Heart right ventricle (tissue), 16 donors: ENCODE results near the gene NUP214. TPM values are rescaled to one million over a fixed set of nuclear protein-coding genes. Genes with fewer than 3 reads are reported as not detected.
"Not testable (repeated sequence)": the region's sequence is repeated elsewhere in the genome, so short reads cannot be mapped to it uniquely, and the experiment has no call there.

Experiments used
- ATAC-seq, 8 donors: fragments of 200-7000 bp; cut with Tn5 transposase; one replicate each; pipeline ENCODE4 v1.9.1; 2020; ENCODE audit warnings: mild to moderate bottlenecking in 8 of 8, moderate library complexity in 8 of 8, moderate number of reproducible peaks in 1 of 8
- DNase-seq, 2 donors: peaks; one replicate each; pipeline ENCODE4 v3.0.0-alpha.2; 2020
- H3K27ac ChIP-seq, 10 donors: fragments of 200-600 bp; sonication (generic) in 2 of 10; one replicate each; pipeline versions ENCODE4 v1.5.0 to v1.8.0; 2020 to 2022; ENCODE audit warnings: mild to moderate bottlenecking in 3 of 10
- H3K27me3 ChIP-seq, 7 donors: fragments of 200-600 bp; one replicate each; pipeline ENCODE4 v1.8.0; 2021 to 2022; ENCODE audit warnings: mild to moderate bottlenecking in 2 of 7
- H3K36me3 ChIP-seq, 9 donors: fragments of 200-600 bp; sonication (generic) in 1 of 9; one replicate each; pipeline versions ENCODE4 v1.5.0 to v1.8.0; 2020 to 2022; ENCODE audit warnings: mild to moderate bottlenecking in 2 of 9
- H3K4me1 ChIP-seq, 9 donors: fragments of 200-600 bp; sonication (generic) in 1 of 9; one replicate each; pipeline versions ENCODE4 v1.5.0 to v1.8.0; 2020 to 2022; ENCODE audit warnings: mild to moderate bottlenecking in 4 of 9
- H3K4me3 ChIP-seq, 10 donors: fragments of 200-600 bp; sonication (generic) in 2 of 10; one replicate each; pipeline versions ENCODE4 v1.5.0 to v1.8.0; 2020 to 2022; ENCODE audit warnings: mild to moderate bottlenecking in 7 of 10, moderate library complexity in 2 of 10
- H3K9me3 ChIP-seq, 11 donors: fragments of 200-600 bp in 10 of 11; sonication (generic) in 2 of 11; one replicate each; pipeline versions ENCODE4 v1.5.0 to v1.8.0; 2013 to 2022; ENCODE audit warnings: mild to moderate bottlenecking in 2 of 11, control low read depth in 1 of 11, moderate library complexity in 1 of 11
- CTCF ChIP-seq, 9 donors: fragments of 200-600 bp; sonication (generic) in 2 of 9; IDR thresholded peaks; one replicate each; pipeline versions ENCODE4 v1.5.0 to v1.8.0; 2021 to 2022; ENCODE audit warnings: antibody characterized with exemption in 9 of 9, mild to moderate bottlenecking in 5 of 9, moderate library complexity in 1 of 9
- WGBS, 2 donors: extraction: QIAGEN DNeasy Blood & Tissue Kit; methylation state at CpG; one replicate each; pipeline ENCODE4 v1.1.7; 2013; ENCODE audit warnings: inconsistent platforms in 1 of 2; 5-methylcytosine and 5-hydroxymethylcytosine counted together
- intact Hi-C, 10 donors: fragments of 100-400 bp; cut with DNase I; formaldehyde crosslinking; loops; one replicate each; pipeline versions ENCODE4 v1.11.1 to v1.14.2; 2022
- polyA plus RNA-seq, 2 donors: library from polyadenylated mRNA; stranded (reverse); fragments of 200-250 nt; gene quantifications; one replicate each; pipeline ENCODE4 v1.2.3, GENCODE V29; 2013
- total RNA-seq, 10 donors: library from RNA; stranded (reverse); fragmentation: NEBNext Ultra II Directional in 3 of 10; extraction: Animal tissue kit (Norgen Biotek cat#: 25700) in 3 of 10; gene quantifications; one replicate each; pipeline versions ENCODE4 v1.2.1 to v1.2.4, GENCODE V29; 2021 to 2023
- donor health status: Arrhythmogenic right ventricular cardiomyopathy.
- donor health status: ischemic (EF 13 %, LVEDD 7.1; RV severe dilation, severe dysfunction).
- donor health status: healthy with polysubstance abuse.
- donor health status: DM: no; HTN: yes; CAD: no.
- donor health status: DM: no; HTN: no; CAD: no.
- donor health status: ischemic (EF 25% LVEDD 6.9; RV normal size, moderate dysfunction).
- donor health status: ischemic (EF 25% LVEDD 5.7; RV mildly dilated, moderate dysfunction).
- donor health status: healthy.
- donor health status: DM: yes; HTN: yes; CAD: no.
- donor health status: Ischemic cardiomyopathy.
- donor health status: ischemic (EF 35%, LVEDD 5.7; RV mildly dilated, moderate dysfunction).
- donor health status: nonischemic (EF 11% LVEDD 7.7; RV severe dilation, severe dysfunction).
- donor health status: DM: yes; HTN: yes; CAD: no.
- donor health status: PGD.
- donor health status: ischemic (EF 29% LVEDD 5.4; RV normal size, mild dysfunction).
- donor health status: nonischemic (EF 23%, LVEDD 6.1; RV moderate dilation, normal function).

NUP214 gene
- total and polyA plus RNA-seq, 12 donors, result 13.8 to 27.1 (median 22.9) TPM

GRCh38 chr9:131263701-131264100 is 138.3 kb downstream of the NUP214 start:
- Histone ChIP-seq H3K27me3 (no peaks in the 10 kb centered on the region), H3K36me3 (peaks cover 0 to 55% (median 30%) of the 10 kb centered on the region in 9 donors), H3K4me3 (no peak overlapping the region), H3K4me1 (peaks cover 17 to 71% (median 55%) of the 10 kb centered on the region in 9 donors), H3K9me3 (no peaks in the 10 kb centered on the region), H3K27ac (peak overlapping the region in 9 of 10 donors; percentile 14 to 99 (median 60))
- ATAC-seq (no peak), DNase-seq (no peak)
- no peak for TF ChIP-seq CTCF (IDR thresholded peaks at IDR 0.05)
- intact Hi-C loops, result no loop called here
- WGBS, 2 donors, result 85% methylated on average over 6 of the region's 6 CpGs

GRCh38 chr9:131264231-131264630 is 138.8 kb downstream of the NUP214 start:
- H3K9me3 ChIP-seq, result no peaks in the 10 kb centered on the region
- DNase-seq, result no peak
- 43 to 65% methylated on average over 11 of the region's 11 CpGs for WGBS, 2 donors
- H3K4me3 ChIP-seq, result no peak overlapping the region
- no peak for TF ChIP-seq CTCF (IDR thresholded peaks at IDR 0.05)
- H3K27ac ChIP-seq, result peak overlapping the region in 9 of 10 donors; percentile 14 to 99 (median 60)
- ATAC-seq, result peak in 5 of 8 donors; percentile 22 to 42 (median 38)
- intact Hi-C loops, result no loop called here
- peaks cover 18 to 72% (median 56%) of the 10 kb centered on the region in 9 donors for H3K4me1 ChIP-seq
- H3K36me3 ChIP-seq, result peaks cover 0 to 50% (median 27%) of the 10 kb centered on the region in 9 donors
- H3K27me3 ChIP-seq, result no peaks in the 10 kb centered on the region

- no peak for DNase-seq
- WGBS, 2 donors, result 32 to 44% methylated on average over 26 of the region's 26 CpGs
- H3K36me3 ChIP-seq, result peaks cover 0 to 27% (median 5%) of the 10 kb centered on the region in 9 donors
- H3K27ac ChIP-seq, result peak overlapping the region in 9 of 10 donors; percentile 67 to 99 (median 89)
- H3K9me3 ChIP-seq, result no peaks in the 10 kb centered on the region
- no peaks in the 10 kb centered on the region for H3K27me3 ChIP-seq
- no peak for TF ChIP-seq CTCF (IDR thresholded peaks at IDR 0.05)
- peaks cover 32 to 95% (median 79%) of the 10 kb centered on the region in 9 donors for H3K4me1 ChIP-seq
- intact Hi-C loops, result no loop called here
- peak in 7 of 8 donors; percentile 11 to 55 (median 40) for ATAC-seq
- H3K4me3 ChIP-seq, result peak overlapping the region in 1 of 10 donors; percentile 10
Measured at GRCh38 chr9:131266266-131267229, 141.2 kb downstream of the NUP214 start.

- Histone ChIP-seq H3K9me3 (no peaks in the 10 kb centered on the region), H3K4me3 (peak overlapping the region in 7 of 10 donors; percentile 3 to 86 (median 18)), H3K27ac (peak overlapping the region; percentile 65 to 99 (median 96)), H3K4me1 (peaks cover 44 to 100% (median 86%) of the 10 kb centered on the region in 9 donors), H3K27me3 (no peaks in the 10 kb centered on the region), H3K36me3 (no peaks in the 10 kb centered on the region)
- 16 to 20% methylated on average over 20 of the region's 20 CpGs for WGBS, 2 donors
- peak; percentile 50 to 73 (median 63) for ATAC-seq
- intact Hi-C loops, result loop anchor here in 4 of 10 donors (5.0 to 10.0 kb wide), 3 partner anchors 64 to 93 kb away; no protein-coding TSS in a partner anchor
- DNase-seq, result peak; percentile 81 to 92
- no peak for TF ChIP-seq CTCF (IDR thresholded peaks at IDR 0.05)
Measured at GRCh38 chr9:131270171-131271015, 145.0 kb downstream of the NUP214 start.

- Histone ChIP-seq H3K27ac (peak overlapping the region; percentile 65 to 99 (median 96)), H3K4me1 (peaks cover 43 to 97% (median 81%) of the 10 kb centered on the region in 9 donors), H3K4me3 (peak overlapping the region in 5 of 10 donors; percentile 5 to 86 (median 19))
- ATAC-seq, H3K36me3 ChIP-seq, H3K27me3 ChIP-seq, DNase-seq, H3K9me3 ChIP-seq: not testable (repeated sequence)
- intact Hi-C loops, result loop anchor here in 4 of 10 donors (5.0 to 10.0 kb wide), 3 partner anchors 64 to 94 kb away; no protein-coding TSS in a partner anchor
- 53 to 67% methylated on average over 1 of the region's 1 CpG for WGBS, 2 donors
Measured at GRCh38 chr9:131271016-131271273, 145.6 kb downstream of the NUP214 start.
